ENCODE data around the gene KRTAP5-3.
A peak's percentile ranks its signal among the peaks of the same experiment; 100 is the strongest.

DNA sequence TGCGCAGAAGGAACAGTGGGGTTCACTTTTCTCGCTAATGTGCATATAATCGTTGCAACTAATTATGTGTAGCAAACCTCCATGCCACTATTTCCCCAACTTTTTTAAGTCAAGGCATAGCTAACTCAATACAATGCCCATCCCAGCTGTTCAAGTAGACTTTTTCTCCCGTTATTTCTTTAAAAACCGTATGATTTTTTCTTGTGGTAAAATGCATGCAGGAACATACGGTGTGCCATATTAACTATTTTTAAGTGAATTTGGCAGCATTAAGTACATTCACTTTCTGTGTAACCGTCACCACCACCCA is 33.4 kb downstream of the KRTAP5-3 start:
- no peak for TF ChIP-seq POLR2AphosphoS5 (IDR thresholded peaks at IDR 0.05)
- TF ChIP-seq, protein P1, sequence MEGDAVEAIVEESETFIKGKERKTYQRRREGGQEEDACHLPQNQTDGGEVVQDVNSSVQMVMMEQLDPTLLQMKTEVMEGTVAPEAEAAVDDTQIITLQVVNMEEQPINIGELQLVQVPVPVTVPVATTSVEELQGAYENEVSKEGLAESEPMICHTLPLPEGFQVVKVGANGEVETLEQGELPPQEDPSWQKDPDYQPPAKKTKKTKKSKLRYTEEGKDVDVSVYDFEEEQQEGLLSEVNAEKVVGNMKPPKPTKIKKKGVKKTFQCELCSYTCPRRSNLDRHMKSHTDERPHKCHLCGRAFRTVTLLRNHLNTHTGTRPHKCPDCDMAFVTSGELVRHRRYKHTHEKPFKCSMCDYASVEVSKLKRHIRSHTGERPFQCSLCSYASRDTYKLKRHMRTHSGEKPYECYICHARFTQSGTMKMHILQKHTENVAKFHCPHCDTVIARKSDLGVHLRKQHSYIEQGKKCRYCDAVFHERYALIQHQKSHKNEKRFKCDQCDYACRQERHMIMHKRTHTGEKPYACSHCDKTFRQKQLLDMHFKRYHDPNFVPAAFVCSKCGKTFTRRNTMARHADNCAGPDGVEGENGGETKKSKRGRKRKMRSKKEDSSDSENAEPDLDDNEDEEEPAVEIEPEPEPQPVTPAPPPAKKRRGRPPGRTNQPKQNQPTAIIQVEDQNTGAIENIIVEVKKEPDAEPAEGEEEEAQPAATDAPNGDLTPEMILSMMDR (IDR thresholded peaks at IDR 0.05), result peak in 1 of 5 experiments; percentile 56
- TF ChIP-seq EP300 (IDR thresholded peaks at IDR 0.05; ENCODE audit: low read depth), result no peak
- TF ChIP-seq POLR2A (IDR thresholded peaks at IDR 0.05), result no peak
